ENCODE results near the gene SVOP. TPM values are rescaled to one million over a fixed set of nuclear protein-coding genes. Genes with fewer than 3 reads are reported as not detected.

The SVOP gene
- total and polyA plus RNA-seq, 2 donors (not counting 1 experiment from before 2014, with no cell fraction given), result not detected

DNA sequence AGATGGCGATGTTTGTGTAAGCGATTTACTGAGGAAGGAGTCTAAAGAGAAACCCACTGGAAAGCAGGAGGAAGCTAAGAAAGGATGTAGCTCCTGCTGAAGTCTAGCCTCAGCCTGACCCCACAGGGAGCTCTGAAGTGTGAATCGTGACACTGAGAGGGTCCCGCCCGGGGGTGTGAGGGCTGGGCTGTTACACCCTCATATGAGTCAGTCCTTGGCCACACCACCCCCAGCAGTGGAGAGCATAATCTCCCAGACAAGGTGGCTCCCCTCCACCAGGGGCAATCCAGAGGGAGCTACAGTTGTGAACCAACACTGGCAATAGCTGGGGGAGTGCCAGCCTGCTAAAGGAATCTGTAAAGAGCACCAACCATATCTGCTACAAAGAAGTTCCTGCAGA, 31.5 kb downstream of the SVOP start:
- H3K4me1 ChIP-seq (ENCODE audit: control insufficient read depth in 2 of 2, insufficient read depth in 2 of 2, low read length in 2 of 2), result no peaks in the 10 kb centered on the region
- H3K36me3 ChIP-seq (replicated peaks in 1 of 2; ENCODE audit: control extremely low read depth in 1 of 2, control insufficient read depth in 1 of 2, extremely low read depth in 1 of 2, insufficient read depth in 2 of 2, low read length in 1 of 2), result no peaks in the 10 kb centered on the region
- H3K27me3 ChIP-seq (replicated peaks in 1 of 4; ENCODE audit: control extremely low read depth in 1 of 4, control insufficient read depth in 3 of 4, insufficient read depth in 4 of 4, low read length in 3 of 4), result peaks cover 0 to 14% (median 0%) of the 10 kb centered on the region in 4 experiments
- H4K20me1 ChIP-seq (ENCODE audit: control insufficient read depth, insufficient read depth, low read length, poor library complexity, severe bottlenecking), result no peaks in the 10 kb centered on the region
- Mint-ChIP-seq H3K4me3 (no peak overlapping the region), H3K4me1 (no peaks in the 10 kb centered on the region), H3K9me3 (ENCODE audit: insufficient read depth) (no peaks in the 10 kb centered on the region), H3K27ac (no peak overlapping the region), H3K27me3 (peaks cover 21% of the 10 kb centered on the region)
- DNase-seq (no peak), ATAC-seq (ENCODE audit: low read depth) (no peak)
- no peaks in the 10 kb centered on the region for H3K9me3 ChIP-seq (ENCODE audit: control extremely low read depth in 1 of 3, control insufficient read depth in 2 of 3, insufficient read depth in 1 of 3, low read length in 2 of 3)
- no peak overlapping the region for H3K27ac ChIP-seq (ENCODE audit: low read length in 2 of 2)
- no peak for TF ChIP-seq EZH2 (IDR thresholded peaks at IDR 0.05; ENCODE audit: borderline replicate concordance, insufficient read depth, low read depth, low read length, poor library complexity, severe bottlenecking)
- TF ChIP-seq, protein P1, sequence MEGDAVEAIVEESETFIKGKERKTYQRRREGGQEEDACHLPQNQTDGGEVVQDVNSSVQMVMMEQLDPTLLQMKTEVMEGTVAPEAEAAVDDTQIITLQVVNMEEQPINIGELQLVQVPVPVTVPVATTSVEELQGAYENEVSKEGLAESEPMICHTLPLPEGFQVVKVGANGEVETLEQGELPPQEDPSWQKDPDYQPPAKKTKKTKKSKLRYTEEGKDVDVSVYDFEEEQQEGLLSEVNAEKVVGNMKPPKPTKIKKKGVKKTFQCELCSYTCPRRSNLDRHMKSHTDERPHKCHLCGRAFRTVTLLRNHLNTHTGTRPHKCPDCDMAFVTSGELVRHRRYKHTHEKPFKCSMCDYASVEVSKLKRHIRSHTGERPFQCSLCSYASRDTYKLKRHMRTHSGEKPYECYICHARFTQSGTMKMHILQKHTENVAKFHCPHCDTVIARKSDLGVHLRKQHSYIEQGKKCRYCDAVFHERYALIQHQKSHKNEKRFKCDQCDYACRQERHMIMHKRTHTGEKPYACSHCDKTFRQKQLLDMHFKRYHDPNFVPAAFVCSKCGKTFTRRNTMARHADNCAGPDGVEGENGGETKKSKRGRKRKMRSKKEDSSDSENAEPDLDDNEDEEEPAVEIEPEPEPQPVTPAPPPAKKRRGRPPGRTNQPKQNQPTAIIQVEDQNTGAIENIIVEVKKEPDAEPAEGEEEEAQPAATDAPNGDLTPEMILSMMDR (IDR thresholded peaks at IDR 0.05), result no peak
- no peak overlapping the region for H3K4me2 ChIP-seq (replicated peaks; ENCODE audit: low read depth, low read length, poor library complexity, severe bottlenecking)
- no peaks in the 10 kb centered on the region for H3K79me2 ChIP-seq (ENCODE audit: control insufficient read depth, insufficient read depth, low read length)
- intact Hi-C loops (cut with micrococcal nuclease), result no loop called here
- H3K4me3 ChIP-seq (ENCODE audit: control extremely low read depth in 1 of 5, extremely low read depth in 1 of 5, insufficient read depth in 1 of 5, low read depth in 2 of 5, low read length in 4 of 5), result no peak overlapping the region
- ChIA-PET CTCF (no interaction called here), POLR2A (no interaction called here)
- 33% methylated on average over 3 of the region's 5 CpGs for WGBS (ENCODE audit: insufficient coverage)
- no peak overlapping the region for H3K9ac ChIP-seq (ENCODE audit: low read length)
- H2AFZ ChIP-seq (ENCODE audit: insufficient read depth, low read depth, low read length, poor library complexity, severe bottlenecking), result no peak overlapping the region

DNA sequence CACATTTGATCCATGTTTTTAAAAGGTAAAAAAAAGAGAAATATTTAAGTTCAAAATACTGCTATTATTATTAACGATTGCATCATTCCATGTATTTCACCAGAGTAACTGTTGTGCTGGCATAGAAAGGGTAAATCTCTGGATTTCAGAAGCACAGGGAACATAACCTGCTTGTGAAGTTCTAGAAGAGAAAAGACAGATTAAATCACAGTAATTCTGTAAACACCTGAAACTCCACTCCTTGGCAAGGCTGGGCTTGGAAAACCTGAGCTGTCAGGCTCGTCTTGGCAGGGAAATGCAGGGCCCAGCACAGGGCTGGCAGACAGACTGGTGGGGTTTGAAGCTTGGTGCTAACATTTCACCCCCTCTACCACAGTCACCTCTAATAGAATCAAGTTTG, 35.1 kb downstream of the SVOP start:
- Histone ChIP-seq H3K4me3 (ENCODE audit: control extremely low read depth in 1 of 5, extremely low read depth in 1 of 5, insufficient read depth in 1 of 5, low read depth in 2 of 5, low read length in 4 of 5) (no peak overlapping the region), H3K4me1 (ENCODE audit: control insufficient read depth in 2 of 2, insufficient read depth in 2 of 2, low read length in 2 of 2) (no peaks in the 10 kb centered on the region), H3K9me3 (ENCODE audit: control extremely low read depth in 1 of 3, control insufficient read depth in 2 of 3, insufficient read depth in 1 of 3, low read length in 2 of 3) (no peaks in the 10 kb centered on the region), H3K27ac (ENCODE audit: low read length in 2 of 2) (no peak overlapping the region), H3K79me2 (ENCODE audit: control insufficient read depth, insufficient read depth, low read length) (no peaks in the 10 kb centered on the region), H2AFZ (ENCODE audit: insufficient read depth, low read depth, low read length, poor library complexity, severe bottlenecking) (no peak overlapping the region), H3K27me3 (replicated peaks in 1 of 4; ENCODE audit: control extremely low read depth in 1 of 4, control insufficient read depth in 3 of 4, insufficient read depth in 4 of 4, low read length in 3 of 4) (peaks cover 0 to 9% (median 0%) of the 10 kb centered on the region in 4 experiments), H4K20me1 (ENCODE audit: control insufficient read depth, insufficient read depth, low read length, poor library complexity, severe bottlenecking) (no peaks in the 10 kb centered on the region), H3K9ac (ENCODE audit: low read length) (no peak overlapping the region), H3K4me2 (replicated peaks; ENCODE audit: low read depth, low read length, poor library complexity, severe bottlenecking) (no peak overlapping the region), H3K36me3 (replicated peaks in 1 of 2; ENCODE audit: control extremely low read depth in 1 of 2, control insufficient read depth in 1 of 2, extremely low read depth in 1 of 2, insufficient read depth in 2 of 2, low read length in 1 of 2) (no peaks in the 10 kb centered on the region)
- Mint-ChIP-seq H3K9me3 (ENCODE audit: insufficient read depth) (no peaks in the 10 kb centered on the region), H3K4me1 (no peaks in the 10 kb centered on the region), H3K4me3 (no peak overlapping the region), H3K27ac (no peak overlapping the region), H3K27me3 (peaks cover 8% of the 10 kb centered on the region)
- POLR2A ChIA-PET, result no interaction called here
- intact Hi-C loops (cut with micrococcal nuclease), result no loop called here
- no peak for TF ChIP-seq EZH2 (IDR thresholded peaks at IDR 0.05; ENCODE audit: borderline replicate concordance, insufficient read depth, low read depth, low read length, poor library complexity, severe bottlenecking)
- TF ChIP-seq, protein P1 (IDR thresholded peaks at IDR 0.05), result no peak
- DNase-seq (no peak), ATAC-seq (ENCODE audit: low read depth) (no peak)
- 80% methylated on average over 1 of the region's 2 CpGs for WGBS (ENCODE audit: insufficient coverage)
- CTCF ChIA-PET, result no interaction called here

All from B cell (primary cell).